Stimulated activated CD4-positive, alpha-beta T cell treated with anti-CD3 and anti-CD28 coated beads, Interleukin-1b, Interleukin-23, amount 100 ng/mL, for 24 hours (primary cell): ENCODE data around the gene SNCA.

Experiments
- DNase-seq, 4 experiments: peaks; one replicate each; pipeline ENCODE4 v3.0.0-alpha.2; 2020; ENCODE audit warnings: low read depth in 4 of 4, low spot score in 1 of 4

The SNCA gene

DNA sequence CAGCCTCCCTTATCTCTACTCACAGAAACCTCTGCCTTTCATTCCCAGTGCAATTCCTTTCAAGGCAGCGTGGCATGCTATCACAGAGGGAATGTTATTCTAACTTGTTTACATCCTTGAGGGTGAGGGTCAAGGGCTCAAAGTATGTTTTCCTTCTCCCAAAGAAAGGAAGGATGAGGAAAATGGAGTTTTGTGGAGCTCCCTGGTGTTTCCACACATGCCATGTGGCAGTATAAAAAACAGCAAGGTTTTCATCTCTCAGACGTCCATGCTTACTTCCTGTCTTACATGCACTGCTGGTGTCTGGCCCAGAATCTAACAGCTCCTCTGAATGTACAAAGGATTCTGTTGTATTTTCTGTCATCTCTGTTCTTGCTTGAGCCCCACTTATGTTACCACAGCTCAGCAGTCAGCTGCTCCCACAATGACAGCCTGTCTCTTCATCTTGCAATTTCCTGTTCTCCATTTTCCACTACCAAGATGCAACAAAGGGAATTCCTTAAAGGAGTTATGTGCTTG, 128.0 kb downstream of the SNCA start:
- DNase-seq, result no peak

DNA sequence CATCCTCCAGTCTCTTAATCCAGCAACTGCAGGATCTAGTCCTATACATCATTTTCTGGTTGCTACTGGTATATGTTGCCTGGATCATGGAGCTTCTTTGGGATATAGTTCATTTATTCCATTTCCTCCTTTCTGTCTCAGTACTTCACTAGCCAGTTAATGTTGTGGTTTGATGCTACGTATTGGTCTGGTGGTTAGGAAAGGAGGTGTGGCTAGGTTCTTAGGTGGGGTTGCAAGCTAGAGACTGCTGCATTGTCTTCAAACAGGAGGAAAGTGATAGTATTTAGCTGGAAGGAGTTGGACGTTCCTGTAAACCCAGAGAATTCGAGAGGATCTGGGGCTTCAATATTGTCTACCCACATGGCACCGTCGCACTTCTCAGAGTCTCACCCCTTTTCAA, 129.5 kb downstream of the SNCA start:
- DNase-seq, result no peak

DNA sequence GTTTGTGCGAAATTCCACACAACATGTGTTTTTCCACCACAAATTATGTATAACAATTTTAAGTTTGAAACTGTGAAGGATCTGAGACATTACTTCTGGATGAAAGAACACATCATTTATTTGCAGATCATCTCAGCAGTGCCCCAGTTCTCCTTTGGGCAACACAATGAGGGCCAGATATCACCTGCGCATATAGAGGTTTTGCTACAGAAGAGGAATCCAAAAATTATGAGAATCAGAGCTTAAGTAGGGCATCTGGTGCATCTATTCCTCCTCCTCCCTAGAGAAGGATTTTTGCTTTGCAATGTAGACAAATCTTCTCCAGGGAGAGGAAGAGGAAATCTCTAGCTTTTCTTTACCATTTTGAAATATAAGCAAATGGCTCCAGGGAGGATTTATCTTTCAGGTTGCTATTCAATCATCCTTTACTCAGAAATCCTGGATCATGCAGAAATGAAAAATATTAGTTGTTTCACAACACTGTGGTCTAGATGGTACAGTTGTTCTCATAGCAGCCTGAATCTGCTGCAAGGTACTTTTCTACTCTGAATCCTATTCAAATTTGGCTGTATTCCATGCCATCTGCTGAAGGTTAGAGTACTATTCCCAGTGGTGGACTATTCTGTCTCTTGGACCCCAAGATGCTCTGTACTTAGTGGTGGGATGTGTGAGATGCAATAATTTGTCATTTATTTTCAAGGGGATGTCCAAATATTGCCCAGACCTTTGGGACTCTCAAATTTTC, 132.1 kb downstream of the SNCA start:
- DNase-seq, result no peak

DNA sequence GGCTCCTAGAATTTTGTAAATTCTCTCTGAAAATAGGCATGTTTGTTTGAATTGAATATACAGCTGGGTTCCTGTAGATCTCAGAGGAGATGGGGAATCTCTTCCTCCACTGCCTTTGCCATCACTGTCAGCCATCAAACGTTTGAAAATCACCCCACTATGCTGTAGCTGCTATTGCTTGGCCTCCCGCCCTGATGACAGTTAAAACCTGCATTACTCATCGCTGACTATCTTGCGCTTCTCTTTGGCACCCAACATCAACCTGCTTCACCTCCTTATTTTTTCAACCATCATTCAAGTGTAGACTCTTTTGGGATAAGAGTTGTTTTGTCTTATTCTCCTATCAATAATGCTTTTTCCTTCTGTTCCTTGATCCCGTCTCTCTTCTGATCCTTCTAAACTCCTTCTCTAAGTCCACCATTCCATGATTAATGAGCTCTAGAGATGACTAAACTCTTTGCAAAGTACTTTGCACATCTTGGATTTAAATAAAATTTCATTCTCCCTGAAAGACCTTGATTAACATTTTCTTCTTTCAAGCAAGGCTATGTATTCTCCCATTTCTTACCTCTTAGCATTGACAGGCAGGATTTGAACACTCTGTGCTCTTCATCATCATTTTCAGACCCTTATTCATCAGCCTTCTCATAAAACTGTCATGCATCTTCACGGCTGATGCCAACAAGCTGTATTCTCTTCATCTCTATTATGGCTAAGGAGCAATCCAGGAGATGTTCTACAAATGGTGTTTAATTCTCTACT, 133.0 kb downstream of the SNCA start:
- no peak for DNase-seq

DNA sequence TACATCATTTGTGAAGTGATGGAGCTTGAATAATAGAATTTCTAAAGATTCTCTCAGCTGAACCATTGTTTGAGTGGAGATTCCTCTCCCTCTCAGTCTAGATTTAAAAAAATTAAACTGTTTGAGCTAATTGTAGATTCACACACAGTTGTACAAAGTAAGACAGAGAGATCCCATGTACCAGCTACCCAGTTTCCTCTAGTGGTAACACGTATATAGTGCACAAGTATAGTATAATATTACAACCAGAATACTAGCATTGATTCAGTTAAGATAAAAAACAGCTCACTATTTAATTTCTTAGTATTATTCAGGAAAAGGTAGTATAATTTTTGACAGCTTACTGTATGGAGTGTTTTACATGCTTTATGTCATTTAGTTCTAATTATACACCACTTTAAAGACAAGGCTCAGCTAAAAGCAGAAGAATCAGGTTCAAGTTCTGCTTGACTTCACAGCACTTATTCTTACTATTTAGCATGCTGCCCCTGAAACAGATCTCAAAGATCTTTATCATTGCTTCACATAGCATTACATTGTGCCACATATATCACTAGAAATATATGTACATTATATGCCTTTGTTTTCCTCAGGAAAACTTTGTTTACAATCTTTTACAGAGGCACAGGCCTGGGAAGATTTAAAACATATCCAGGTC, 136.1 kb downstream of the SNCA start:
- no peak for DNase-seq

DNA sequence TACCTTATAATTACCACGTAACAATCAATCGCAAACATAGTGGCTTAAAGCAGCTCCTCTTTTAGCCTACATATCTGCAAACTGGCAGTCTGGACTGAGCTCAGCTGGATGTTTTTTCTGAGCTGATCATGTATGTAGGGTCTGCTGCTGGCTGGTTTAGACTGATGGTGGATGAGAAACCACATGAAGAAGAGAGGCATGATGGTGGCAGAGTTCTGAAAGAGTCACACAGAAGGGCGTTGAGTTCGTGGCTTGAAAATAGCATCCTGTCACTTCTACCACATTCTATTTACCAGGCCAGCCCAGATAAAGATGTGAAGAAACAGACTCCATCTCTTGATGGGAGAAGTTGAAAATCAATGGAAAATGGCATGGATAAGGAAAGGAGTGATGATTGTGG, 151.3 kb downstream of the SNCA start:
- no peak for DNase-seq

DNA sequence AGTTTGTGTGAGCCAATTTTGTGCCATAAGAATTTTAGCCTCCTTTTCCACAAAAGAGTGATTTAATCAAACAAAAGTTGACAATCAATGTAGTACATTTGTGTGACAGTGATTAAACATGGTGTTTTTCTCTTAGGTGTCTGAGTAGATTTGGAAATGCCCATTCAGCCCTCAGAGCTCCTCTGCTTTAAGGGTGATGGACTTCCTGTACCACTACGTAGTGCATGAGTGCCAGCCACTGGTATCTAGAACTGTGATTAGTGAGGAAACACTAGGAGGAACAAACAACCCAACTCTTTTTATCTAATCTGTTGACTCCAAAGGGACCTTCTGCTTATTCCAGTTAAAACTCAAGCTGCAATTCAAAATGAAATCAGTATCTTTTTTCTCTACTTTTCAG, 151.7 kb downstream of the SNCA start:
- no peak for DNase-seq

DNA sequence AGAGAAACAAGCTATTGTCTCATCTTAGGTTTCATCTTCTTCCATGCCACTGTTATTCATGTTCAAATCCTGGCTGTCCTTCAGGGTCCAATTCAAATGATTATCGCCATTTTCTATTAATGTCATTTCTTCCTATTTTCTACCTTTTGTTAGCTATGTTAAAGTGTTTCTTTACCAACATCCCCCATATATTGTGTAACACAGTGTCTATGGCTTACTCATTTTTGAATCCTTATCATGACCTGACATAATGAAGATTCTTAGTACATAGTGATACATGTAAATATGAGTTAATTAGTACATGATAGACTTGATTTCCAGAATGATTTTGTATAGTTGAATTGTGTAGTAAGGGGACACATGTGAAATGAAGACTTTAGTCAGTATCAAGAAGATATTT, 152.4 kb downstream of the SNCA start:
- DNase-seq, result no peak

DNA sequence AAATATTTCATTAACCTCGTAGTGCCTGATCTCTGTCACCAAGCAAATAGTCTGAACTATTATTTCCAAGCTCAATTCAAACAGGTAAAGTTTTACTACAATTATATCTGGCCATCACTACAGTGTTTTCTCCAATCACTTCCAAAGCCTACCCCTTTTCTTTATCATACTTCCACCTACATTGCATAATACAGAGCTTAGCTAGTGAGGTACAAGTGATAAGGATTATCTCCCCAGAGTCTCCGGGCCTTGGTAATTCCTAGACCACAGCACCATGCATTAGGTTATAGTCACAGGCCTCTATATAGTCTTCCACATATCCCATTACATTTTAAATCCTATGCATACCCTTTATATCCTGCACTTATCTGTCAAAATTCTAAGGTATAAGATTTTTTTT, 154.2 kb downstream of the SNCA start:
- DNase-seq, result no peak

DNA sequence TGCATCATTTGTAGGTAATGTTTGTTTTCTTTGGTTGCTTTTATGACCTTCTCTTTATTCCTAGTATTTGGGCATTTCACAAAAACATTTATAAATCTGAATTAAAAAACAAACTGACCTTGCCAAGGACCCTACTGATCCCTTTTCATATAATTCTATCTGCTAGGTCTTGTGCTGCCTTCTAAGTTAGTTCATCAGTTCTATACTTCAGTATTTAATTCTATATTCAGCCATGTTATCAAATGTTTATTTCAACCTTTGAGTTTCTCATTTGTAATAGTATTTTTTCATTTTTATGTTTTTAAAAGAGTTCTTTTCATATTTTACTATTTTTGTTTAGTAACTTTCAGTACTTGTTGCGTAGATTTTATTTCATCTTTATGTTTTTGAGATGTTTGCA, 155.3 kb downstream of the SNCA start:
- DNase-seq, result no peak

DNA sequence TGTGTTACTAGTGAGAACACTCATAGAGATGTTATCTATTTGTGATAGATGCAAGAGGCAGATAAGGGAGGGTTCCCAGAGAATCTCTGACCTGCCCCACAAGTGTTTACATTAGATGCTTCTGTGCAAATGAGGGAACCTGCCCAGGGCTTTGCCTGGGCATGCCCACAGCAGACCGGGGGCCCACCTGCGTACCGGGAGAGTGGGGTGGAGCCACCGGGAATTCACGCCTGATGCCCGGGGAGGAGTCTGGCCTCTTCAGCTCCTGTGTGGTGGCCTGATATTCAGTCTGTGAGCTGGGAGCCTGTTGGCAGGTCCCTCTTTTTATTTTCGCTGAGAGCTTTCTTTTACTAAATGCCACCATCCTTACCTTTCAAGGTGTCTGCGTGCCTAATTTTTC, 155.7 kb downstream of the SNCA start:
- no peak for DNase-seq

DNA sequence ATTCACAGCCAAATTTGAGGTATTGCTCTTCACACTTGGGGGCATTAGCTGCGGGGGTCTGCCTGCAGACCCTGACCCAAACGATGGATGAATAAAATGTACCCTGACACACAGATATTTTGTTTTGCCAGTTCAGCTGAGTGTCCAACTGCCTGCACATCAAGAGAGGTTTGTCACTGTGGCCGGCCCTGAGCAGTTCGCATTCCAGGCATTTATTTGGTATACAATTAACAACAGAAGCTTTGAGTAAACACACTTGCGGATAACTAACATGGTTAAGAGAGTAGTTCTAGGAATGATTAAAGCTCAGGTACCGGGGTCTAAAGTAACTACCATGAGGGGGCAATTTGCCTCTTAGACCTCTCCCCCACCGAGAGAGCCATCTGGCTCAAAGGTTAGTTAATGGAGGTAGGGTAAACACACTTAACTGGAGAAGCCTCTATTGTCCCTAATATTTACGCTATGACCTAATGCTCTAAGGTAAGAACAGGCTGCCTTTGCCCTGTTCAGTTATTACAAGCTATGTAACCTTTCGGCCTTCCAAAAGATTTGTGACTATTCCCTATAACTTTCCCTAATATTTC, 162.0 kb downstream of the SNCA start:
- no peak for DNase-seq
